H4 (cell line): ENCODE data around the gene ADCY5. TPM values are rescaled to one million over a fixed set of nuclear protein-coding genes. Genes with fewer than 3 reads are reported as not detected.

ENCODE experiments used
- DNase-seq: peaks from one replicate; pipeline ENCODE4 v3.0.0-alpha.2; 2015; ENCODE audit warnings: low spot score
- total RNA-seq: library from RNA; depleted of rRNA; stranded (reverse); fragments of >200 nt; shearing (Covaris generic); gene quantifications from 2 replicates; pipeline ENCODE4 v1.2.3, GENCODE V29; 2014

The ADCY5 gene
- total RNA-seq, 1 experiment from 2014 or later, result 0.85 TPM

DNA sequence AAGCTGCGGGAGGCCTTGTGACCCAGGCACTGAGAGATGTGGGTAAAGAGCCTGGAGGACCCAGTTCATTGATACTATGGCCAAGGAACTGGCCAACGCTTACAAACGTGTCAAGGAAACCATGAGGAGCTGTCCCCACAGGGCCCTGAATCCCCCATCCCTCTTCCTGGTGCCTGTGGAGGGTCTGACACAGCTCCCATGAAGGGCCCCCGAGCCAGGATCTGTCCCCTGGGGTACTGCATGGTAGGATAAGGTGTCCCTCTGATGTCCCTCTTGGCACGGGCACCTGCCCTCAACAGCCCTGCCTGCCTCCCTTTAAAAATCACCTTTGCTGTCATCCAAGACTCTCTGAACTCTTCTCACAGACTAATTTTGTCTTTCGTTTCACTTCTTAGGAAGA, 122.4 kb downstream of the ADCY5 start:
- no peak for DNase-seq

DNA sequence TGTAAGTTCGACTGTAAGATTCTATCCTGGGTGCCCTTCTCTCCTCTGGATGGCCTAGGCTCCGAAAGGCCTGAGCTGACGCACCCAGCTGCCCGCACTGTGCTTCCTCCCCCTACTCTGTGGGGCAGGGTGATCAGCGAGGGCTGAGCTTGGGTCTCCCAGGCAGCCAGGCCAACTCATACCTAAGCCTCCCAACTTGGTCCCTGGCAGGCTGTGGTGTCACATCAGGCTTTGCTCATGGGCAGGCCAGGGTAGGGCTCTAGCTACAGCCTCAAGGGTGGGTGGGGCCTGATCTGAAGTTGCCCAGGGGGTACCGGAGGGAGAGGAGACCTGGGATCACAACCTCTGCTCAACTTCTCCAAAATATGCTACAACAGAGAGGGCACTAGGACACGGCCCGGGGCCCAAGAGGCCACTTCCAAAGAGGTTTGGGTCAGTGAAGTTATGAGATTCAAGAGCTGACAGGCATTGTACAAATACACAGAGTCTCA, 123.1 kb downstream of the ADCY5 start:
- DNase-seq, result no peak

DNA sequence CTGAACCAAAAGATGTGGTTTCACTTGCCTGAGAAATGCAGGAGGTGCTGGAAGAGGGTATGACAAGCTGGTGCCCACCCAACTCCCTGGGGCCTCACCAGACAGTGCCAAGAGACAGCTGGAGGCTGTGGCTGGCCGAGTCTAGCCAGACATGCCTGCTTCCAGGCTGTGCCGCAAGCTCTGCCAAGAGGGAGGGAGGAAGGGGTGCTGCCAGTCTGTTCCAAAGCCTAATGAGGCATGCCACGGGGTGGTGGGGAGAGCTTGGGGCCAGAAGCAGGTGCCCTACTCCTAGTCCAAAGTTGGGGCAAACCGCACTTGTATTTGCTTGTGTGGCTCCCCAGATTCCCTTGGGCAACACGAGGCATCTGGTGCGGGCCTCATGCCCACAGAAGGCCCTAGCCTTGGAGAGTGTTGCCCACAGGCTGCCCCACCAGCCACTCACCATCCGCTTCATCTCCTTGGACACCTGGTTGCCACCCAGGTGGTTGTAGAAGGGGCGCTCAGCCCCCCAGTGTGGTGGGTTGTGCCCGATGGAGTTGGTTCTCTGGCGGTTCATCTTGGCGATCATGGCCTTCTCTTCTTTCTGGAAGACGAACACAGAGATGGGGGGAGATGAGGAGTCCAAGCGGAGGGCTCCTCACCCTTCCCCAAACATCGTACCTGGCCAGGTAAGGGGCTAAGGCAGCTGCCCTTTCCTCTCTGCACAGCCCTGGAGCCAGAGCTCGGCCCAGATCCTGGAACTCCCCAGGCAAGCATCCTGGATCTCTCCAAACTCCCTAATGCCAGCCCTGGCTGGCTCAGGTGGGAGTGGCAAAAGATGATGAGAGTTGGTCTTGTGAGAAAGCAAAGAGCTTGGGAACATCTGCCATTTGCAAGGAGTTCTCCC, 123.8 kb downstream of the ADCY5 start:
- DNase-seq, result no peak

DNA sequence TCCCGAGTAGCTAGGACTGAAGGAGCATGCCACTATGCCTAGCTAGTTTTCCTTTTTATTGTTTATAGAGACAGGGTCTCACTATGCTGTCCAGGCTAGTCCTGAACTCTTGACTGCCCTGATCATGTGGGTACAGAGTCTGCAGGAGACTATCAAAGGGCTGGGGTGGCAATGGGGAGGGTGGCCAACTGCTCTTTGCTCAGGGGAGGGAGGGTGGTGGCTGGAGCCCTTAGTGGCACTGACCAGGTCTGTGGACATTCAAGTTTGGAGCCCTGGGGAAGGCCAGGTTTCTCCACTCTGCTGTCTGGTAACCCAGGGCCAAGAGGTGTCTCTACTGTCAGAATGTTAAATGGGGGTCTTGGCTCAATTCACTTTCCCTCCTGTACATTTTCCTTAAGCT, 125.1 kb downstream of the ADCY5 start:
- DNase-seq, result no peak

DNA sequence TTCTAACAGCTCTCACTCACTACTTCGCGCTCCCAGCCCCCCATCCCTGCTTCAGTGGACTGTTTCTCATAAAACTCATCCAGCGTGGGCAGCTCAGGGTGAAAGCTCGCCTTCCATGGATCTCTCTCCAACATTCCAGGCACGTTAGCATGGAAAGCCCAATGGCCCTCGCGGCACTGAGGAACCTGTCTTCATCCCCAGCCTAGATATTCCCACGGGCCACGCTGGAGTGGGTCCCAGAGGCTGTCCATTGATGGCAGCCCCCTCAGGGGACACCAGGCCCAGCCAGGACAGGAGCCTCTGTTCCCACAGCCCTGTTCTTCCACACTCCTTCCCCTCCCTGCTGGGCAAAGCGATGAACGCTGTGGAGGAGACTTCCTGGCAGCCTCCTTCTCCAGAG, 126.0 kb downstream of the ADCY5 start:
- no peak for DNase-seq

DNA sequence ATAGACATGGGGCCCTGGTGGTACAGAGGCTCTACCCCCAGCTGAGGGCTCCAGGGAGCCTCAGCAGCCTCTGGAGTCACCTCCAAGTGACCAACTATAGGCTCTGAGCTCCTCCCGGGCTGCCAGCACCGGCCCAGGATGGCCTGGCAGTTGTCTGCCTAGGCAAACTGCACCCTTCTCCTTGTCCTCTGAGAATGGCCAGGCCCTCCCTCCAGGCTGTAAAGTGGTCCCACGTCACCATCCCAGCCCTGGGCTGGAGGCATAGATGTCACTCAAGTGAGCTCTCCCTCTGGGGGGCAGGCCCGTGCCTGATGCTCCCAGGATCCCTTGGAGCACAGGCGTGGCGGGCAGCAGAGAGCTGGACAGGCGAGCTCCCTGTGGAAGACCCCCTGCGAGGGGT, 127.1 kb downstream of the ADCY5 start:
- DNase-seq, result no peak

DNA sequence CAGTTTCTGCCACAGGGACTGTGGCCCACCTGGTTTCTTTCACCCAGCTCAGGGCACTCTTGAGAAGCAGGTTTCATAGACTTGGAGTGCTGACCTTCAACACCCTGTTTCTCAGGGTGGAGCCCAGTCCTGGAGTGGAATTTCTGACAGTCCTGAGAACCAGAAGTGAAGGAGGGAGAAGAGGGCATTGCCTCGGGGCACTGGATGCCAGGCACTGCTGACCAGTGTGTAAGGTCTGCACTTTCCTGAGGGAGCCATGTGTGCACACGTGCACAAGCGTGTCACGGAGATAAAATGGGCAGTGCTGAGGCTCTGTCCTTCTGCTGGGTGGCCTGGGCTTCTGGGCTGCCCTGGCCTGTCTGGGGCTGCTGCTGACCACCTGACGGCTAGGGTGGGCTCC, 128.7 kb downstream of the ADCY5 start:
- no peak for DNase-seq

DNA sequence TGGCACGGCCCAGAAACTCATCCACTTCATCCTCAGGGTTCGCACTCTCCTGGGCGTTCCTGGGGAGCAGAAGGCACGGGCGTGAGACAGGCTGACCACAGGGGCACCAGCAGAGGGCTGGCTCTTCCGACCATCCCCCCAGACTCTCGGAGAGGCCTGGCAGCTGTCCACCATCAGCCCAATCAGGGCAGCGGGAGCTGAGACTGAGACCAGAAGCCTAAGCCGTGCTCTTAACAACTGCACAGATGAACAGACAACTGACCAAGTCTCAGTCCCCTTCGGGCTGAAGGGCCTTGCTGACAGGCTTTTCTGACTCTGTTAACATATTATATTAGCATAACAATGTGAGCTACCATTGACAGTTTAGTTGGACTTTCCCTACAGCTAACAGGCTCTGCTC, 129.1 kb downstream of the ADCY5 start:
- no peak for DNase-seq

DNA sequence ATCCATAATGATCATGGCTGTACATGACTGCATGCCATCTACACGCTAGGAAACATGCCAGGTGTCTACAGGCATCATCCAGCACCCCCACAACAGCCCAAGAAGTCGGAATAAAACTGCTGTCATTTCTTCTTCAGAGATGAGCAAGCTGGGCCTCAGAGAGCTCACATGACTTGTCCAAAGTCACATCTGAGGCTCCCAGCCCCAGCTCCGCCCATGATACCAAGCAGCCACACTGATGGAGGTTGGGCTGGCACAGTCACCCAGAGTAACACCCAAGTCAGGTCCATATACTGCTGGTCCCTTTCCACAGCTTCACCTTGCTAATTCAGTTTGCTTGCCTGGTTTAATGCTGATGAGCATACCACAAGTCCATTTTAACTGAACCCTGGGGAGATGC, 130.5 kb downstream of the ADCY5 start:
- no peak for DNase-seq

DNA sequence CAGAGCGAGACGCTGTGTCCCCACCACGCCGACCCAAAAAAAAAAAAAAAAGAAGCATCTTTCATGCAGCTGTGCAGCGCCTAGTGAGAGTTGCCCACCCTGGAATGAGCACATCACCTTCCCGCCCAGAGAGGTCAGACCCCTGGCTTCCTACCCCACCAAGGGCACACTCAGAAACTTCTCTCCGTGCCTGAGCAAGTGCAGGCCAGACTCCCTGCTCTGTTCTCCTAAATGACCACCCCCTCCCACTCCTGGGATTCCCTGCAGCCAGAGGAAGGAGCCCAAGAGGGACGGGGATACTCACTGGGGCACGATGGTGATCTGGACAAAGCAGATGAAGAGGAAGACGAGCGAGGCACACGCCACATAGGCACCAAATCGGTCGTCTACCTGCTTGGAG, 131.2 kb downstream of the ADCY5 start:
- DNase-seq, result no peak

DNA sequence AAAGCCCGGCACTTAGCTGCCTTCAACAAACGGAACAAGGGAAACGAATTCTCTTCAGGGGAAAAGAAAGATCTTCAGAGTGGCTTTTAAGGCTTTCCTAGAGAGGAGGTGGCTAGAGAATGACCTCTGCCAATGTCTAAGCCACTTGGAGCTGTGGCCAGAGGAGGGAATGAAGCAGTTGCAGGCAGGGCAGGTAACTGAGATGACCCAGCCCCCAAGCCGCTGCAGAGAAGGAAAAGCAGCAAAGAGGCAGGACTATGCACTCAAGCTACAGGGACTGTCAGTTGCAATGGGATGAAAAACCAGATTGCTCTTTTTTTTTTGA, 133.7 kb downstream of the ADCY5 start:
- no peak for DNase-seq

DNA sequence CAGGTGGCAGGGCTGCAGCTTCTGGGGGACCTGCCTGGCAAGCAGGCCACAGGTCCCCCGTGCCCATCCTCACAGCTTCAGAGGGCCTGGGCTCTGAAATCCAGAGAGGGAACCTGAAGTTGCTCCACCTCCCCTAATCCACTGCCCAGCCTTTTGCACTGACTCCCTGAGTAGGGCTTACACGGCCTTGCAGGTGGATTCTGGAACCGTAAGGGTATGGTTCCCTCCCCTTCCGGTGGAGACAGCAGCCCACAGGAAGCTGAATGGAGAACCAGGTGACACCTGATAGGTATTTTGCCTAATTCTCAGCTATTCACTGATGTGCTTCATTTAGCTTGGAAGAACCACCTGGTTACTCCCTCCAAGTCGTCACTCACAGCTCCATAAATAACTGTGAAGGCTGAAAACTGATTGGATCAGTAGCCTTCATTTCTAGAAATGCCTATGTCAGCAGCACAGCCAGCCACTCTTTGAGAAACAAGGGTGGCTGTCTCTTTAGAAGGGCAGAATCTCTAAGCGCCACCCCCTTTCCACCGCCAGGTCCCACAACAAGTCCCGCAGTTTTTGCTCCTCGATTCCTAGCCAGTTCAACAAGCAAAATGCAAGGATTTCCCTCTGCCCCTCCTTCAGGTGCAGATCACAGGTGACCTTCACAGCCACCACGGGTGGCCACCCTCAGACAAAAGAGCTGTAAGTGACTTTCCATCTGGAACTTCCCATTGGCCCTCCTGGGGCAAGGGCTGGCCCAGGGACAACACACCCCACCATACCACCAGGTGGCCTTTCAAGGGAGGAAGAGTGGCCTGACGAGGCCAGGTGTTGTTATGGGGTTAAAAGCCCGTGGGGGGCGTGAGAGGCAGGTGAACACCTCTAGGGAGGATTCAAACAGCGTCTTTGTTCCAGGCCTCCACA, 134.3 kb downstream of the ADCY5 start:
- no peak for DNase-seq

DNA sequence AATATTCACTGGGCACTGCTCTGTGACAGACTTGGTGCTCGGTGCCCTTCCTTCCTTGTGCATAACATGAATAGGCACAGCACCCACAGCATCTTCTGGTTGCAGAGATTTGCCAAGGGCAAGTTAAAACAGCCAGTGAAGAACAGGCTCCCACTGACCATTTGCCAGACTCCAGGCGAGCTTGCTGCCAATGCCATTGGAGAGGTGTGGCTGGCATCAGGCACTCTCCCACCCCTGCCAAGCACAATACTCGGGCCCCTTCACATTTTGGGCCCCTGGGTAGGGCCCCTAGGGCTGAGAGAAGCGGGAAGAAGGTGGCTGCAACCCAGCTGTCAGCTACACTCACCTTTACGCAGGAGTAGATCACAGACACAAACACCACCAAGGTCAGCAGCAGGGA, 135.0 kb downstream of the ADCY5 start:
- no peak for DNase-seq

DNA sequence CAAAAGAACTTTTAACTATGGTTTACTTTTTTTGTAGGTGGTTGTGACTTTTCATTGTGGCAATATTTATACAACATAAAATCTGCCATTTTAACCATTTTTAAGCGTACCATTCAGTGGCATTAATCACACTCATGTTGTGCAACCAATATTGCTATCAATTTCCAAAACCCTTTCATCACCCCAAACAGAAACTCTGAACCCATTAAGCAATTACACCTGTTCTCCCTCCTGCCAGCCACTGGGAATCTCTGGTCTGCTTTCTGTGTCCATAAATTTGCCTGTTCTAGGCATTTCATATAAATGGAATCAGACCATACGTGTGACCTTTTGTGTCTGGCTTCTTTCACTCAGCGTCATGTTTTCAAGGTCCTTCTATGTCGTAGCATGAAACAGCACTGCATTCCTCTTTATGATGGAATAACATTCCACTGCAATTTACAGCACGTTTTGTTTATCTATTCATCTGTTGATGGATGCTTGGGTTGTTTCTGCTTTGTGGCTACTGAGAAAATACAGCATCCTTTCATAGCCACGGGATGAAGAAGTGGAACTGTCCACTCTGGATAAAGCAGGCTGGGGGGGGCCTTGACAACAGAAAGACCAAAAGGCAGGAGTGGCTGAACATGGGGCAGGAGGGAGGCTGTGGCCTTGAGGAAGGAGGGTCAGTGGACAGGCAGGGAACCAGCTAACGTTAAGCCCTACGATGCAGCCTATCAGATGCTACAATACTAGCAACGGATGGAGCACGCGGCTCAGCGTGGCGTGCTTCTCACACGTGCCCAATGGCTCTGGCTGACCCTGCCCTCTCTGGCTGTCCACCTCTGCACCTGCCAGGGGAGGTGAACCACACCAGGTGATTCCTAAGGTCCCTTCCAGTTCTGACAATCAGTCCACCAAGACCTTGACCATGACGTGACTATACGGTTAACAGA, 136.3 kb downstream of the ADCY5 start:
- no peak for DNase-seq

DNA sequence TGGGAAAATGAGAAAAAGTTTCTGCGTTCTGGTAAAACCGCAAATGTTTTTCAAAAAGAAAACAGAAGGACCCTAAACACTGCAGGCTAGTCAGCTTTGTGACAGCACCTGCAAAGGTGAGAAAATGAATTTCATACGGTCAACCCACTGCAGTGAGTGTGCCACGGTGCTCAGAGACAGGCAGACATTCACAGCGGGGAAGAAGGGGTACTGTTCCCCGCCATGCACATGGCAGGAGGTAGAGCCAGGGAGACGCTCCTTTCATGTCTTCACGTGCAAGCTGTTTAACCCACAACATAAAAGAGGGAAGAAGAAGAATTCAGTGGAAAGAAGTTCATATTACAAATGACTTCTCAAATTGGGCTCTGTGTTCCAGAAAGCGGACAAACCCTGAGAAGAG, 137.7 kb downstream of the ADCY5 start:
- no peak for DNase-seq

DNA sequence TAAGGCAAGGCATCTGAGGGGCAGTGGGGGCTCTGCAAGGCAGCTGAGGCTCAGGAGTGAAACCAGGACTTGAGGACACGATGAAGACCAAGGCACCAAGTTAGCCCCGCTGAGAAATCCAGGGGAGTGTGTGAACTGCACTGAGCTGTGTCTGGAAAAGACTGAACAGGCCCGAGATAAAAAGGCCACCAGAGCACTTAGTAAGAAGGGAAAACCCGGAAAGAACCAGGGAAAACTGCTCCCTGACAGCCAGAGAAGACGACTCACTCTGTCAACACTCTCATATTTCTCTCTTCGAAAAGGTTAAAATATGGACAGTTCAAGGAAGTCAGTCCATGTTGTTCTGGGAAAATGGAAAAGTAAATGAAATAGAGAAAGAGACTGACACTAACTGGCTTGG, 138.1 kb downstream of the ADCY5 start:
- DNase-seq, result no peak

DNA sequence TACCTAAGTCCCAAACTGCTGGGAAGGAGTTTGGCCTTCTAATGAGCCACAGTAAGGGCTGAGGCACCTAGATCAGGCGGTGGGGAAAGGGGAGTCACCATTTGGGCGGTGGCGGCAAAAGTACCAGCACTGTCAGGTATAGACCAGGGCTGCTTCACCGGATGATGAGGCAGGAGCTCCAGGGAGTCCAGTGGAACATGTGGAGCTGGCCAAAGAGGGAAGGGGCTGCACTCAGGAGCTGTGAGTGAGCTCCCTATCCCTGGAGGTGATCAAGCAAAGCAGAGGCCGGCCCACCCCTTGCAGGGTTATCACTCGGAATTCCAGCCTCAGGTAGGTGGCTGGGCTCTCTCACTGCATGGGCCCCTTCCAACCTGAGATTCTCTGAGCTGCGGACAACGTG, 138.7 kb downstream of the ADCY5 start:
- no peak for DNase-seq

DNA sequence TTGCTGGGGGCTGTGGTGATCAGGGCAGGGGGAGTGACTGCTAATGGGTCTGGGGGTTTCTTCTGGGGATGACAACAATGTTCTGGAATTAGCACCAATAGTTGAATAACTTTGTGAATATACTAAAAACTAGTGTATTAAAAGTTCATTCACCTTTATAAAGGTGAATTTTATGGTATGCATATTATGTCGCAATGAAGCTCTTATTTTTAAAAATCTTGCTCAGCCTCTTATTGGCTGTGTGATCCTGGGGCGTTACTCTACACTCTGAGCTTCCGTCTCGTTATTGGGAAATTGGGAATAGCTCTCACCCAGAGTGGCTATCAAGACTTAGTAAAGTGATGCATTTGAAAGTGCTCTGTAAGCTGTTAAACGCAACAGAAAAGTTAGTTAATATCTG, 141.8 kb downstream of the ADCY5 start:
- no peak for DNase-seq

DNA sequence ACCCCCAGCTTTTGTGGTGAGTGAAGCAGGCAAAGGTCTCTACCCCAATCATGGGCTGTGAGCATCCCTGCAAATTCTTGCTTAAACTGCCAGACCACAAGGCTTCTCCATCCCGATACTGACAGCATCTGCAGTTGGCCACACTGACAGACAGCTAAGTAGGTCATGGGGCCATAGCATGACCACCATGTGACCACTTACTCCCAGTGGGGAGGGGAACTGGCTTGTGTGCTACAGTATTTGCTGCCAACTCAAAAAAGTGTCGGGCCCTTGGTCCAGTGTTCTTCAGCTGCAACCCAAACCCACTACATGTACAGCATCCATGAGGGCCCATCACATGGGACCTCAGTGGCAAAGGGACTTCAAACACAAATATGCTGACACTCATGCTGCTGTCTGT, 143.7 kb downstream of the ADCY5 start:
- no peak for DNase-seq

DNA sequence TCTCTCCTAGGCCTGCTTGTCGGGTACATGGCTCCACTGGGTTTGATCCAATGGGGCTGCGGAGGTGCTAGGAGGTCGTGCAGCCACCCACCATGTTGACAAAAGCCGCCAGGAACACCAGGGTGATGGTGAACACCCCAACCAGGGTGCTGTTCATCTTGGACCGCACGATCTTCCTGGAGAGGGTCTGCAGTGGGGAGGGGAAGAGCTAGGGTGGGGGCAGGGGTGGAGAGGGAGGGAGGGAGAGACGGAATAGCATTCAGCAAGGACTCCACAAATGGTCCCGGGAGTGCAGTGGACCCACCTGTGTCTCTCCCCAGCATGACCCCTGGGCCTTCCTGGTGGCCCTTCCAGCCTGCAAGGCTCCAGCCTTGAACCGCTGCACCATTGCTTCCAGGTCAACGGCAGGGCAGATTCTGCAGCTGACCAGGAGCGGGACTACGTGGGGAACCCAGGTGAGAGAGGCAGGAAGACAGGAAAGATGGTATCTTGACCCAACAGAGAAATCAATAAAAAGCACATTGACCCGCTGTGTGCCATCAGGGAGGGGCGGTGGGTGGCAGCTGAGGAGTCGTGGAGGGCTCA, 144.8 kb downstream of the ADCY5 start:
- no peak for DNase-seq

DNA sequence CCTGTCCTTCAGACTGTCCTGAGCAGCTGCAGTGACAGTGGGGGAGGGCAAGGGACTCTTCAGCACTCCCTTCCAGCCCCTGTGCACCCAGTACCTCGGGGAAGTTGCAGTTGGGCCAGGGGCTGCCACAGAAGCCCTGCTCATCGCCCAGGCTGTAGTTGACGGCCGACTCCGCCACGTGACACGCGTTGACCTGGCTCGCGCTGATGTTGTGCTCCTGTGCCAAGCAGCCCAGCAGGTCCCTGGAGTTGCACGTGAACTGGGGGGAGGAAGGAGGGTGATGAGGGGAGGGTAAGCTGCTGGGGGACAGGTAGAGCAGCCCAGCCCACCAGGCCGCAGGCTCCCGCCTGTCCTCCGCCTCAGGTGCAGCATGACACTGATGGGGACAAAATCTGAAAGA, 145.9 kb downstream of the ADCY5 start:
- no peak for DNase-seq
